HG03457 (cell line): ENCODE measurements around the gene SASH1.

Experiments used
- ATAC-seq: cut with Tn5 transposase; IDR thresholded peaks from one replicate; pipeline ENCODE4 v1.9.1; 2021; ENCODE audit warnings: moderate number of reproducible peaks; ENCODE audit not compliant: unreplicated experiment

SASH1 gene

DNA sequence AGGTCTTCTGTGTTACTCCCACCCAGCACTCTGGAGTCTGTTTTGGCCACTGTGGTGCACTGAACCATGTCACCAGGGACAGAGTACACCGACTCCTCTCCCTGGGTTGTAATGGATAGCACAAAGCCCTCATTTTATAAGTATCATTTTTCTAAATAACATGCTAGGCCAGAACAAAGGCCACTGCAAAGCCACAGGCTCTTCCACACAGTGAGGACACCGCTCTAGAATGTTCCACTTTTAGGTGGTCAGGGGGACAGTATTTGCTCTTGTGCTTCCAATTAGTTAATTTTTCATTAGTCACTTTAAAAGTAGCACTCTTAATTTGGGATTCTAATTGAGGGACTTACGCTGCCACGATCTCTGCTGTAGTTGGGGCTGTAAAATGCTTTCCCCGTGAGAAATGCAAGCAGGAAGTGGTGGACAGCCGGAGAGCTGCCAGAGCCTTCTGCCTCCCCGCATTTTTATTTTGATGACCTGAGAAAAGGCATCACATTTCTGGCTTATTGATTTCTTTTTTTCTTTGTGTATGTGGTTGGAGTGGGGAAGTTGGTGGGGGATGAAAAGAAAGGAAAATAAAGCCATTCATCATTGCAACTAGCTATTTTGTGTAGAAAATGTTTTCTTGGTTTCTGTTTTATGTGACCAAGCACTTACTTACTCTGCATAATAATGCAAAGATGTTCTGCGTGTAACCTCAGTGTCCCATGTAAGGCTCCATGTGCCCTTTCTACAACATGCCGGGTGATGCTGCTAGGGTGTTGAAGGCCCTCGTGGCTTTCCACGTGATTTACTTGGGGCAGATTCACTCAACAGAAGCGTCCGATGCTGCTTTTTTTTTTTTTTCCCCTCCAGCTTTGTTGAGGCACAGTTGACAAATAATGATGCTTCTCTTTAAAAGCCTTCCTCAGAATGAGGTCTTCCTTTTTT, 195.9 kb downstream of the SASH1 start:
- no peak for ATAC-seq

DNA sequence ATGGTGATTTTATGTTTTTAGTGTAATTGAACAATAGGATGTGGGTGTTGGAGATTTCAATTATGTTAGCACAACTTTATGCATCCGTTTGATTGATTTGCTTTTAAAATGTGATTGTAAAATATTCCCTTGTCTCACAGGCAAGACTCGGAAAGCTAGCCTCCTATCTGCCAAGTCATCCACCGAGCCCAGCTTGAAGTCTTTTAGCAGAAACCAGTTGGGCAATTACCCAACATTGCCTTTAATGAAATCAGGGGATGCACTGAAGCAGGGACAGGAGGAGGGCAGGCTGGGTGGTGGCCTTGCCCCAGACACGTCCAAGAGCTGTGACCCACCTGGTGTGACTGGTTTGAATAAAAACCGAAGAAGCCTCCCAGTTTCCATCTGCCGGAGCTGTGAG, 200.9 kb downstream of the SASH1 start:
- ATAC-seq, result no peak

DNA sequence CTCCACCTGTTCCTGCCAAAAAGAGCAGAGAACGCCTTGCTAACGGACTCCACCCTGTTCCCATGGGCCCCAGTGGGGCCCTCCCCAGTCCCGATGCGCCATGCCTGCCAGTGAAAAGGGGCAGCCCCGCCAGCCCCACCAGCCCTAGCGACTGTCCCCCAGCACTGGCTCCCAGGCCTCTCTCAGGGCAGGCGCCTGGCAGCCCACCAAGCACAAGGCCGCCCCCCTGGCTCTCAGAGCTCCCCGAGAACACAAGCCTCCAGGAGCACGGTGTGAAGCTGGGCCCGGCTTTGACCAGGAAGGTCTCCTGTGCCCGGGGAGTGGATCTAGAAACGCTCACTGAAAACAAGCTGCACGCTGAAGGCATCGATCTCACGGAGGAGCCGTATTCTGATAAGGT, 201.8 kb downstream of the SASH1 start:
- no peak for ATAC-seq

DNA sequence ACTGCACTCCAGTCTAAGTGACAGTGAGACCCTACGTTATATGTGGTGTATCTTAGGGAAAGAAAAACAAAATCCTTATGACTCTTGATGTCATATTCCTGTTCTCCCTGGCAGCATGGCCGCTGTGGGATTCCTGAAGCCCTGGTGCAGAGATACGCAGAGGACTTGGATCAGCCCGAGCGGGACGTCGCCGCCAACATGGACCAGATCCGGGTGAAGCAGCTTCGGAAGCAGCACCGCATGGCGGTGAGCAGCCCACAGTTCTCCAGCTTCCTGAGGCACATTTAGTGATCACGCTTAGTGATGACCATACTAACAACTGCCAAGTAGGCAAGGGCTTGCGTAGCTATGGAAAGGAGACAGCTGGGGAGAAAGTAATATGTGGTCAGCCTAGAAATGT, 203.3 kb downstream of the SASH1 start:
- ATAC-seq, result no peak

DNA sequence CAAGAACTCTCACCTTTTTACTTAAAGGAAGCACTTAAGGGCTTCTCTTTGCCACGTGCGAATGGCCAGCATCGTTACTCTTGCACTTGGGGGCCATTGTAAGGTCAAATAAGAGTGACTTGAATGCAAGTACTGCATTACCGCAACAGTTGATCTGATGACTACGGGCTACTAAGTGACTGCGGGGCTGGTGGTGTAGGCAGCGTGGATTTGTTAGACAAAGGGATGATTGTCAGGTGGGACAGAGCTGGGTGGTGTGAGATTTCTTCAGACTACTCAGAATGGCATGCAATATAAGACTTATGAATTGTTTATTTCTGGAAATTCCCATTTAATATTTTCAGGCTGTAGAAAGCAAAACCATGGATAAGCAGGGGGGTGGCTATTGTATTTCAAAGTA, 204.5 kb downstream of the SASH1 start:
- ATAC-seq, result no peak

DNA sequence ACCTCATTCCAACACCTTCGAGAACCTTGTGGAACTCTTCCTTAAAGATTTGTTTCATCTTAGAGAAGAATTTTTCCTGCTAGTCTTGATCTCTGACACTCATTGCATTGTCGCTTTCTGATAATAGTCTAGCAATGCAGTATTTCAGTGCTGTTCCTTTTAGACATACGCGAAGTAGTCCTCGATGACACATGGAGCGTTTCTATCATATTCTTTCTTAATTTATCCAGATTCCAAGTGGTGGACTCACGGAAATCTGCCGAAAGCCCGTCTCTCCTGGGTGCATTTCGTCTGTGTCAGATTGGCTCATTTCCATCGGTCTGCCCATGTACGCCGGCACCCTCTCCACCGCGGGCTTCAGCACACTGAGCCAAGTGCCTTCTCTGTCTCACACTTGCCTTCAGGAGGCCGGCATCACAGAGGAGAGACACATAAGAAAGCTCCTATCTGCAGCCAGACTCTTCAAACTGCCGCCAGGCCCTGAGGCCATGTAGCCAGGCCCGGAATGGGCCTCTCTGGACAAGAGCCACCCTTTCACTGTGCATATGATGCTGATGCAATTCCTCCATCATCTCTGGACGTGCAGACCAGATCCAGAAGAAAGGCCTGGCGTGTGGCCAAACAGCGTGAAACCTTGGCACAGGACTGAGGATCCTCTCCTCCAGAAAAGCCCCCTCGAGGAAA, 205.6 kb downstream of the SASH1 start:
- ATAC-seq, result no peak

DNA sequence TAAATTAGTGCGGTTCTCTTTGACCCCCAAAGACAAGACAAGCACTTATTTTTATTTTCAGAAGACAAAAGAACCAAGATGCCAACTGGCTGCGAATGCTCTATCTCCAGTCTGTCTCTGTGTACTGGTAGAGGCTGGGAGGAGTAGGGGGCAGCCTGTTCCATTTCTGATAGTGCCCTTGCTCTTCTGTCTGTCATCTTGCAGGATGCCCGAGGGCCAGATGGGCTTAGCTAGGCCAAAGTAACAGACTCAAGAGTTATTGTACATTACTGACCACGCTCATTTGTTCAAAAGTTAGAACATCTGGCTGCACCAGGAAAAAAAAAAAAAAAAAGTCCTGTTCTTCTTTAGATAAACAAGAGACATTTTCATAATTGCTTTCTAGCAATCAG, 206.1 kb downstream of the SASH1 start:
- no peak for ATAC-seq

DNA sequence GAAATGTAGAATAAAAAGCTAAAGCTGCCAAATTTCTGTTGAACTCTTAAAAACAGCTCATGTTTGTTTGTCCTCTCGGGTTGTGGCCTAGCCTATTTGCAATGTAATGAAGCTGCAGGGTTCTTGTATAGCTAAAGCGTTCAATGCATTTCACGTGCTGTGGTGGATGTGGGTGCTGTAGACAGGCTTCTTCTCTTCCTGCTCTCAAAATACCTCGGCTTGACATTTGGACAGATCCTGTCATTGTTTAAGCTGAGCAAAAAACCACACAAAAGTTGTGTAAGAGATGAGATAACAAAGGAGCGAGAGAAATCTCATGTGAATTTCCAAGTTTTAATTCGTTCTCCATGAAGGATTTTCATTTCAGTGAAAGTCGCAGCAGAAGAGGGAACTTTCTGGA, 207.9 kb downstream of the SASH1 start:
- no peak for ATAC-seq

DNA sequence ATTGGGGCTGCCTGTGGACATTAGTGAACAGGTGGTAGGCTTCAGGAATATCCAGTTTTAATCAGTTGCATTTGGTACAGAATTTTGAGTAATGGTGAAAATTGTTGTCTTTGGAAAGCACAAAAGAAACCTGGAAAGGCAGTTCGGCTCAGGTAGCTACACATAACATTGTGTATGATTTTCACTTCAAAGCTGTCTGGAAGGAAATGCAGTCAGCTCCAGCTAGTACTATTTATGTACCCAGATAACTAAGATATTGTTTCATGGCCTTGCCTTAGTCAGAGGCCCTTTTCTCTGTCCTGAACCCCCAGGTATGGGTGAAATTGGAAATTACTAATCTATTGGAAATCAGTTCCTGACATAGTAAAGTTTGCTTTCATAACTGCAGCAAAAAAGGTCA, 208.6 kb downstream of the SASH1 start:
- ATAC-seq, result no peak

DNA sequence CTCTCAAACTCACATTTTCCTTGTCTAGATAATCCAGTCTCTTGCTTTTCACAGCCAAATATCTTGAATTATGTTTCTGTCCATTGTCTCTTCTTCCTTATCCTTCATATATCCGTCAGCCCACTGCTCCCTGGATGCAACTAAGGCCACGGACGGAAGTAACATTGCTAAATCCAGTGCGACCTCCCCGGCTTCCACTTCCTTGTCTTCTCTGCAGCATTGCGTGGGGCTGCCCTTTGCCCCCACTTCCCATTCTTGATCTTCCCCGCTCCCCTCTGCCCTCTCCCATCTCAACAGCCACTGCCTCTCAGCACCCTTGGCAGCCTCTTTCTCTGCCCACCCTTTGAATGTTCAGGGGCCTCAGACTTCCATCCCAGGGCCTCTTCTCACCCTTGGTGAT, 213.8 kb downstream of the SASH1 start:
- ATAC-seq, result no peak

DNA sequence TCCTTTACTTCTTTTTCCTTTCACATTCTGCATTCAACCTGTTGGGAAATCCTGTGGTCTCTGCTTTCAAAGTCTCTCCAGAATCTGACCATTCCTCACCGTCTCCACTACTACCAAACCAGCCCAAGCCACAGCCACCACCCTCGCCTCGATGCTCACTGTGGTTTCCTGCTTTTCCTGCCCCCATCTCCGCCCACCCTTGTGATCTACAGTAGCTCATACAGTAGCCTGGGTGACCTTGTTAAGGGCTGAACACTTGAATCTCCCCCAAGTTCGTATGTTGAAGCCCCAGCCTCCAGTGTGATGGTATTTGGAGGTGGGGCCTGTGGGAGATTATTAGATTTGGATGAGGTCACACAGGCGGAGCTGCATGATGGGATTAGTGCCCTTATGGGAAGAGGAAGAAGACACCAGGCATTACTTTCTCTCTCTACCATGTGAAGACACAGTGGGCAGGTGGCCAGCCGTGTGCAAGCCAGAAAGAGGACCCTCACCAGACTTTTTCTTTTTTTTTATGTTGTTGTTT, 215.2 kb downstream of the SASH1 start:
- no peak for ATAC-seq

DNA sequence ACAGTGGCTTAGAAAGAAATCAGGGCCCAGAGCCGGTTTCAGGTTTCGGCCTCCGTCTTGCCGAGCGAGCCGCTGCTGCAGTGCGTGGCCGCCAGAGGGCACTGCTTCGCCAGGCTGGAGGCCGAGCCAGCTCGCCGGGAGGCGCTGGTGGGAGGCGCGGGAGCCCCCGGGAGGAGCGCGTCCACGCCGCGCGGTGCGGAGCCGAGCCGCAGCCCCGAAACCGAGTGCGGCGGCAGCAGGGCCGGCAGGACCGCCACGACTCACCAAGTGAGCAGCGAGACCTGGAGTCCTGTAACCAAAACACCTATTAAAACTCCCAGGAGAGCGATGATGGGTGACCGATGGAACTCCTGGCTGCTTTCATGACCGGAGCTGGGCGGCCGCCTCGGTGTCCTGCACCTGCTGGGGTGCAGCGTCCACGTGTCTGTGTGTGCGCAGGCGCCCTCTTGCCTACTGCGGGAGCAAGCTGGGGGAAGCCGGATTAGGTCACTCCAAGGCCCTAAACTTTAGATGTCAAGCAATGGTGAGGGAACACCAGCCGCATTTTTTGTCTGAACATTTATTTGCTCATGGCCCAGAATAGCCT, 217.3 kb downstream of the SASH1 start:
- peak; percentile 70 for ATAC-seq

DNA sequence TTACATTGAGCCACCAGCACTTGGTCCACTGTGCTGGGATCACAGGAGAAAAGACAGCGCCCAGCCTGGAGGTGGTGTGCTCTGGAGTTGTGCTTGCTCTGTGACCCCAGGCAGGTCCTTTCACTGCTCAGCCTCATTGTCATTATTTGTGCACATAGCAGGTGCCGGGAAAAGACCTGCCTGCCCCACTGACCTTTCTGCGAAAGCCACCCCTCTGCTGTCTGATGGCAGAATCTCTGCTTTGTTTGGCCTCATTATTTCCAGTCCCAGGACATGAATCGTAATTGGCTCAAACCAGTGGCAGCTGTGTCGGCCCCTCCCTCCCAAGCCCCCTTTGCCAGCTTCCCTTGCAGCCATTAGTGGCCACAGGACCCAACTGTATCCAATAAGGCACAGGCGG, 219.0 kb downstream of the SASH1 start:
- no peak for ATAC-seq

DNA sequence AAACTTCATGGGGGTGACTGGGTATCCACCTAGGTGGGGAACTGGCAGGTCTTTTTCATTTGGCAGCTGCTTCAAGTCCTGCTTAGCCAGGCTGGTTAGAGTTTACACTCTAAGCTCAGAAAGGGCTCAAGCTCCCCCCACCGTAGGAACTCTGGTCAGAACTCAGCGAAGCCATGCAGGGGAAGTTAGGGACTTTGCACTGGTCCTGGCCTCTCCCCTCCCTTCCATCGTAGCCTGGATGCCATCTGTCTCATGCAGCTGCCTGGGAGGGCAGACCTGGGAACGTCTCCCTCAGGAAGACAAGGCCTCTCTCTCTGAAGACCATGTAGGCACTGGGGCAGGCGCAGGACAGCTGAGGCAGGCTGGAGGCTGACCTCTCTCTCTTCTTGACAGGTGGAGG, 220.4 kb downstream of the SASH1 start:
- ATAC-seq, result no peak

DNA sequence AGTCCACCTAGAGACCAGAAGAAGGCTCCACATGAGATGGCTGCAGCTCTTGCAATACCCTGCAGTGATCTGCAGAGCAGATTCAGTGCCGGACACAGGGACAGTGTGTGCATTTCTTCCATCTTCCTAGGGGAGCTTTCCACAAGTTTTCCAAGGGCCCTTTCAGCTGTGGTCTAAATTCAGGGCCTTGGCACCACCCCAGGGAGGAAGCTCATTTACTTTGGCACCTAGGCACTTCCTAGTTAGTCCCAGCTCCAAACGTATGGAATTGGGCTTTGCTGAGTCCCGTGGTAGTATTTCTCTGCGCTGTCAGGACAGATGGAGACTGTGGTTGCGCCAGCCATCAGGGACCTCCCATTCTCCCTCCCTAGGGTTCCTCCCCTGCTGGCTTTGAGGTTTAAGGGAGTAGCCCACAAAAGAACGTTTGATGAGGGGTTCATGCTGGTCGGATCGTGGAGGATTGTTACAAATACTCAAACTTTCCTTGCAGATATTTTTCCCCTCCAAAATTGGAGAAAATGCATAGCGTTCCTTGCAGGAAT, 221.9 kb downstream of the SASH1 start:
- no peak for ATAC-seq

DNA sequence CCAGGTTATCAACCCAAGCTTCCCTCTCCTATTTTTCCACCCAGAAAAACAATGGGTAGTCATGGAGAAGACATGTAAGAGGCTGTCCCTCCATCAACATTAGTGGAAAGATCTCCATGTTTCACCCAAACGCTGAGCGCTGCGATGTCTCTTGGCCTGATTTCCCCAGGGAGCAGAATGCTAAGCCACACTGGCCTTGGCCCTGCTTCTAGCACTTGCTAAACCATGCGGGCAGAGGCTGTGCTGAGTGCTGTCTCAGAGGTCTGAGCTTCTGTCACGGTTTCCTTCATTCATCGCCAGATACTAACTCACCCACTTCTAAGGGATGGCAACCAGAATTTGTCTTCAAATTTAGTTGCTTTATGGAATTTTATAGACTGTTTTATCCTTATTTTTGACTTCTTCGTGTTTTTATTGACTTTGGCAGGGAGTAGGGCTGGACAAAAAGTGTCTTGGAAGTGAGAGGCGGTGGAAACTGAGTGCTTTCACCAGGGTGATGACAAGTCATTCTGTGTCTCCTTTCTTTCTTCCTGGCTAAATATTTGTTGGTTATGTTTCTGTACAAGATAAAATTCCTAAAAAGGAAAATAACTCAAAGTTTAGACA, 222.8 kb downstream of the SASH1 start:
- no peak for ATAC-seq

DNA sequence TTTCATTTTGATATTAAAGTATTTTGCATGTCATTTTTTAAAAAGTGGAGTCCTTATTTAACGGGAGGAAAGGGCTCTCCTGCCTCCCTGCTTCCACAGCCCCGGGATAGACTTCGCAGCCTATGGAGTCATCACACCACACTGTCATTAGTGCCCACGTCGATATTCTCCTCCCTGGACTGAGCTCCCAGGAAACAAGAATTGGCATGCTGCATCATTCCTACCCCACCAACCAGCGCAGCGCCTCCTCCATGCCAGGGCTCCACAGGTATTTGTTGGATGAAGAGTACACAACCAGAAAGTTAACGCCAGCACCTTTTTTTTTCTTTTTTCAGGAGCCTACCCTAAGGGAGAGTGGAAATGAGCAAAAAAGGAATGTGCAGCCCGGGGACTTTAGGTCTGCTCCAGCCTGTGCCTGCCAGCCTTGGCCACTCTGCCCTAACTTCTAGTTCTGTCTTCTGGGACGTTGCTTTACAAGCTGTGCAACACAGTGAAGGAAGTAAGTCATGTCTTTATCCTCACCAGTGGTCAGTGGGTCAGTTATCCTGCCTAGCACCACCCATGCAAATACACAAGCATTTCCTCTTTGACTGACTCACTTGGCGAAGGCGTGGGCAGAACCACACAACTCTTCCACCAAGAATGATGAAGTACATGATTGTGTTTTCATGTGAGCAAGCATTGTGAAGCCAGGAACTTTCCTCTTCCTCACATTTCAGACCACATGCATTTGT, 223.5 kb downstream of the SASH1 start:
- no peak for ATAC-seq

DNA sequence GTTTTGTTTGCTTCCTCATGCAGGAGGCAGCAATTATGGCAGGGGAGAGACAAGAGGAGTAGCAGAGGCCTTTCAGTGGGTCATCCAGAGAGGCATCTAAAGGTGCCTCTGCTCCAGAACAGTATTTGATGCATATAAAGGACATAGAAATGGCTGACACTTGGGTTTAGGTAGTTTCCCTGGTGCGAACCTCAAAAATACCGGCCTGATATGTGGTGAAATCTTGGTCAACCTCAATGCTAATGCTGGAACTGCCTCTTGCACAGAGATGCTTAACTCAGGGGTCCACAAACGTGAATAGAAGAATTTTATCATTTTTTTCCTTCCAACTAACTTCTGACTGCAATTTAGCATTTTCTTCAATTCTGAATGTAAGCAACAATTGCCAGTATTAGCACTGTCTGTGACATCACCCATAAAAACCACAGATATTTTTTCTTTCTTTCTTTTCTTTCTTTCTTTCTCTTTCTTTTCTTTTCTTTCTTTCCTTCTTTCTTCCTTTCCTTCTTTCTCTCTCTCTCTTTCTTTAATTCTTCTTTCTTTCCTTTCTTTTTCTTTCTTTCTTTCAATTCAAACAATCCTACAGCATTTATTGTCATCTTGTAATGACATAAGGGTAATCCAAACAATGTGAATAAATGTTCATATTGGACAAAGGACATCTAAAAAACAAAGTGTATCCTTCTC, 224.2 kb downstream of the SASH1 start:
- no peak for ATAC-seq

DNA sequence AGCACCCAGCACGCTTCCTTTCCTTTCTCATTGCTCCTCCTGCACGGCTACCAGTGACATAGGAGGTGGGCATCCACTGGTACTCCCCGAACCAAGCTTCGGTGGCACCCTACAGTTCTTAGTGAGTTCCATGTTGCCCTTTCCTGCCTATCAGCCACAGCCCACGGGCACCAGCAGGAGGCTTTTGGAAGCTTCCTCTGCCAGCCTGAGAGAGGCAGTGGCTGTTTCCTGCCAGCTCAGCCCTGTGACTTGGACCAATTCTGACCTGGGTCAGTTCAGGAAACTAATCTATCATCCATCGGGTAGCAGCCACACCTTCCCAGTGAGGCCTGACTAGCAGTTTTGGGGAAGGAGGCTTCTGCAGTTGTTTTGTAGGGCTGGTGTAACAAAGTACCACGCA, 227.8 kb downstream of the SASH1 start:
- ATAC-seq, result no peak
